Activated naive CD8-positive, alpha-beta T cell treated with anti-CD3 and anti-CD28 coated beads for 36 hours (primary cell): ENCODE data around the gene SLC30A7. TPM values are rescaled to one million over a fixed set of nuclear protein-coding genes. Genes with fewer than 3 reads are reported as not detected.

Source experiments
- DNase-seq: peaks from one replicate; pipeline ENCODE4 v3.0.0; 2021
- H3K27ac Mint-ChIP-seq: one replicate; pipeline ENCODE4 v1.8.0; 2022; ENCODE audit warnings: mild to moderate bottlenecking, moderate library complexity, mixed read lengths
- H3K27me3 Mint-ChIP-seq: one replicate; pipeline ENCODE4 v1.8.0; 2022; ENCODE audit warnings: mild to moderate bottlenecking, mixed read lengths
- H3K36me3 Mint-ChIP-seq: one replicate; pipeline ENCODE4 v1.8.0; 2021; ENCODE audit warnings: mild to moderate bottlenecking, mixed read lengths
- H3K4me1 Mint-ChIP-seq: one replicate; pipeline ENCODE4 v1.8.0; 2021; ENCODE audit warnings: mixed read lengths
- H3K4me3 Mint-ChIP-seq: one replicate; pipeline ENCODE4 v1.8.0; 2022; ENCODE audit warnings: mild to moderate bottlenecking, moderate library complexity, mixed read lengths
- H3K9me3 Mint-ChIP-seq: one replicate; pipeline ENCODE4 v1.8.0; 2022; ENCODE audit warnings: mixed read lengths
- total RNA-seq, 2 experiments: library from RNA; stranded (reverse); gene quantifications; one replicate each; pipeline ENCODE4 v1.2.3, GENCODE V29; 2021

SLC30A7 gene
- total RNA-seq, 2 experiments from 2014 or later: 38.9 to 40.9 TPM

- H3K27me3 Mint-ChIP-seq: no peaks in the 10 kb centered on the region
Measured at GRCh38 chr1:100959502-100960060, 63.7 kb downstream of the SLC30A7 start.

GRCh38 chr1:100960098-100960497 is 64.2 kb downstream of the SLC30A7 start:
- H3K9me3 Mint-ChIP-seq: peaks cover 2% of the 10 kb centered on the region
- H3K4me3 Mint-ChIP-seq: no peak overlapping the region
- no peaks in the 10 kb centered on the region for H3K27me3 Mint-ChIP-seq
- peaks cover 65% of the 10 kb centered on the region for H3K36me3 Mint-ChIP-seq
- H3K27ac Mint-ChIP-seq: no peak overlapping the region
- H3K4me1 Mint-ChIP-seq: peaks cover 15% of the 10 kb centered on the region
- DNase-seq: no peak

More at GRCh38 chr1:100959502-100960060, 63.7 kb downstream of the SLC30A7 start:
- peaks cover 2% of the 10 kb centered on the region for H3K9me3 Mint-ChIP-seq
- H3K36me3 Mint-ChIP-seq: peaks cover 60% of the 10 kb centered on the region
- H3K4me1 Mint-ChIP-seq: peaks cover 13% of the 10 kb centered on the region
- DNase-seq: no peak
- H3K27ac Mint-ChIP-seq: no peak overlapping the region
- no peak overlapping the region for H3K4me3 Mint-ChIP-seq

- no peaks in the 10 kb centered on the region for H3K9me3 Mint-ChIP-seq
- no peak for DNase-seq
- H3K4me3 Mint-ChIP-seq: no peak overlapping the region
- peaks cover 24% of the 10 kb centered on the region for H3K4me1 Mint-ChIP-seq
- peaks cover 53% of the 10 kb centered on the region for H3K36me3 Mint-ChIP-seq
- no peak overlapping the region for H3K27ac Mint-ChIP-seq
- H3K27me3 Mint-ChIP-seq: no peaks in the 10 kb centered on the region
Measured at GRCh38 chr1:100968621-100969020, 72.7 kb downstream of the SLC30A7 start.

DNA sequence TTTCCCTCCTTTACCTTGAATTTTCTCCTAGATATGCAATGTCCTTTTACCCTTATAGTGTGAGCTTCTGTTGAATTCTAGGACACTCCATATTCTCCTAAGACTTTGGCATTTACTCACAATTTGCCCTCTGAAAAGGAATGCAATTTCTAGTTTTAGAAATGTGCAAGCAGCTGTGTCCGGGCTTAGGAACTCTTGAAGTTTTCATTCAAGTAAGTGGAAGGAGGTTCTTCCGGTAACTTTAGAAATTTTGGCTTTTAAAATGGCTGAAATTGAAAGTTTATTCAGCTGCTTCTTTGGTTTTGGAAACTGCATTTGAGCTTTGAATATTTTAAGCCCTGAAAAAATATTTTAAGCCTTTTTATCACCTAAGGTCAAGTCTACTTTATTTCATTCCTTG is 73.4 kb downstream of the SLC30A7 start:
- H3K36me3 Mint-ChIP-seq: peaks cover 56% of the 10 kb centered on the region
- H3K27ac Mint-ChIP-seq: no peak overlapping the region
- H3K27me3 Mint-ChIP-seq: no peaks in the 10 kb centered on the region
- peaks cover 24% of the 10 kb centered on the region for H3K4me1 Mint-ChIP-seq
- H3K4me3 Mint-ChIP-seq: no peak overlapping the region
- H3K9me3 Mint-ChIP-seq: no peaks in the 10 kb centered on the region
- DNase-seq: no peak

DNA sequence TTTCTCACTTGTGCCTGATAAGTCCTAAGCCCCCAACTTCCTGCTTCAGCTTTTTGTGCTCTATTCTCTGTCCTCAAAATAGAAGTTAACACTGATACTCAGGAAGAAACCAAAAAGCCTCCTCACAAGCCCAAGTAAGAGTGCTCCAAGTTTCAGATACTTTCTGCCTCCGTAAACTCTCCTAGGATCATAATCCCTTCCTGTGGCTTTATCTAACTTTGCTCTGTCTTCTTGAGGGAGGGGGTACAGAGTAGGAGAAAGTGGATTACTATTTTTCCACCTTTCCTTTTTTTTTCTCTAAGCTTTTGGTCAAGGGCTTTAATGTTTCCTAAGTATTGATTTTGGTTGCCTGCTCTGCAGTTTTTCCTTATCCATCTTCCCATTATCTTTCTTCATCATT is 75.1 kb downstream of the SLC30A7 start:
- Mint-ChIP-seq H3K4me3 (no peak overlapping the region), H3K36me3 (peaks cover 48% of the 10 kb centered on the region), H3K27ac (no peak overlapping the region), H3K9me3 (no peaks in the 10 kb centered on the region), H3K27me3 (no peaks in the 10 kb centered on the region), H3K4me1 (peaks cover 20% of the 10 kb centered on the region)
- DNase-seq: no peak

- DNase-seq: no peak
- Mint-ChIP-seq H3K4me1 (peaks cover 28% of the 10 kb centered on the region), H3K36me3 (peaks cover 45% of the 10 kb centered on the region), H3K27ac (no peak overlapping the region), H3K27me3 (no peaks in the 10 kb centered on the region), H3K9me3 (no peaks in the 10 kb centered on the region), H3K4me3 (no peak overlapping the region)
Measured at GRCh38 chr1:100972185-100972584, 76.3 kb downstream of the SLC30A7 start.

DNA sequence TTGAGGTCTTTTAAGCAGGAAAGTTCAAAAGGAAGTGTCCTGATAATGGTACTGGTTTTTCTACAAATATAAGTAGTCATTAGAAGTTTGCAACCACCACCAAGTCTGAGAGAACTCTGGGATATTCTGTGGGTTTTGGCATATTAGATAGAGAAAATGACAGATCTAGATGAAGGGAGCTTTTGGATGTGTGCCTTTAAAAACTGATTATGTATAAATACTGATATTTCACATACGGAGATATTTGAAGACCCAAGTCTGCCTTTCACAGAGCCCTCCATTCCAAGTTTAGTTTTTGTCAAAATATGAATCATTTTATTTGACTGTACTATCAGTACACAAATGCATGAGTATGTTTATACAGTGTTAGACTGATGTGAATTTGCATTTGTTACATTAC is 81.0 kb downstream of the SLC30A7 start:
- Mint-ChIP-seq H3K27me3 (no peaks in the 10 kb centered on the region), H3K36me3 (peaks cover 54% of the 10 kb centered on the region), H3K4me3 (no peak overlapping the region)

GRCh38 chr1:100979631-100980030 is 83.7 kb downstream of the SLC30A7 start:
- no peak overlapping the region for H3K27ac Mint-ChIP-seq
- no peak overlapping the region for H3K4me3 Mint-ChIP-seq
- peaks cover 64% of the 10 kb centered on the region for H3K36me3 Mint-ChIP-seq
- H3K4me1 Mint-ChIP-seq: peaks cover 14% of the 10 kb centered on the region
- no peaks in the 10 kb centered on the region for H3K27me3 Mint-ChIP-seq
- H3K9me3 Mint-ChIP-seq: peaks cover 3% of the 10 kb centered on the region
- no peak for DNase-seq

More for the DNA sequence above, 81.0 kb downstream of the SLC30A7 start:
- Mint-ChIP-seq H3K27ac (no peak overlapping the region), H3K4me1 (peaks cover 10% of the 10 kb centered on the region), H3K9me3 (no peaks in the 10 kb centered on the region)
- no peak for DNase-seq

GRCh38 chr1:100982793-100983192 is 86.9 kb downstream of the SLC30A7 start:
- H3K27me3 Mint-ChIP-seq: no peaks in the 10 kb centered on the region
- DNase-seq: no peak
- peaks cover 10% of the 10 kb centered on the region for H3K4me1 Mint-ChIP-seq
- H3K36me3 Mint-ChIP-seq: peaks cover 71% of the 10 kb centered on the region
- H3K27ac Mint-ChIP-seq: no peak overlapping the region
- H3K9me3 Mint-ChIP-seq: peaks cover 3% of the 10 kb centered on the region
- H3K4me3 Mint-ChIP-seq: no peak overlapping the region

DNA sequence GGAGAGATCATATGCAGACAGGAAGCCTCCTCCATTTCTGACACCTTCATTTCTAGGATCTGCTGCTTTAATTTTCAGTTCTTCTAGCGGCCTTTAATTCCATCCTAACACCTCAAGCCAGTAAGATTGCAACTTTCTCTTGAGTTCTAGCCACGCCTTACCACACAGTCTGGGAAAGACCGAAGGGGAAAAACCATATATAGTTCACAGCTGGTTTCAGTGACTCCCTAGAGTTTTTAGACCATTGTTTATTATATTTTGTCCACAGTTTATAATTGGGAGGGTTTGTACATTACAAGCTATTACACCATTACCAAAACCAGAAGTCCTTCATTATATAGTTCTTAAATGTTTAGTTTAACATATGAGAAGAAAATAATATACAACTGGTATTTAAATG is 92.2 kb downstream of the SLC30A7 start:
- Mint-ChIP-seq H3K27me3 (no peaks in the 10 kb centered on the region), H3K36me3 (peaks cover 75% of the 10 kb centered on the region), H3K4me3 (no peak overlapping the region), H3K27ac (no peak overlapping the region), H3K9me3 (no peaks in the 10 kb centered on the region), H3K4me1 (peaks cover 22% of the 10 kb centered on the region)
- no peak for DNase-seq

DNA sequence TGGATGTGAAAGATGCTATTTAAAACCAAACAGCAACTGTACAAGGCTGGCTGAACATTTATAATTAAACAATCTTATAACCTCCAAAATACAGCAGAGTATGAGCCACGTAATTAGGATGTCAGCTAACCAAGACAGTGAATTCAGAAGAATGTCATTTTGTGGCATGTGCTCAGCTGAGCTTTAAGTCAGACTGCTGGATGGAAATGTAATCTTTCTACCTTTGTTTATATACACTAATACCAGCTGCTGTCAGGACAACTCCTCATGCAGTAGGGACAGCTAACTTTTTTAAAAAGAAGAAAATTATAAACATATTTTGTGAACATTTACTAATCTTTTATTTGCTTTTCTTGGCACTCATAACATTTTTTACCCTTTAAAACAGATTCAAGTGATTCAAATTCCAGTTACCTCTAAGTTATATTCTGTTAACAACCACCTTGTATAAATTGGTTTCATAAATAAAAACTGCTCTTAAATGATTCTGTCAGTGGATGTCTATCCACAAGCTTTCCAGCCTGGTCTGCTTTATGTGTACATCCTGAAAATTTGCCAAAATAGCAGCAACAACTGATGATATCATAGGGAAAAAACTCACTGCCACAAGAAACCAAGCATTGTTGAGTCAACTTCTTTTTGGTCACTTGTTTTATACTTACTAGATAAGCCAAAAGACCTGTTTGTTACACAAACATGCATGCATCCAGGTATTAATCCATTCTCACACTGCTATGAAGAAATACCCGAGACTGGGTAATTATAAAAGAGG is 93.6 kb downstream of the SLC30A7 start:
- Mint-ChIP-seq H3K27me3 (no peaks in the 10 kb centered on the region), H3K27ac (no peak overlapping the region), H3K4me1 (peaks cover 17% of the 10 kb centered on the region), H3K4me3 (no peak overlapping the region), H3K36me3 (peaks cover 69% of the 10 kb centered on the region), H3K9me3 (no peaks in the 10 kb centered on the region)
- no peak for DNase-seq

DNA sequence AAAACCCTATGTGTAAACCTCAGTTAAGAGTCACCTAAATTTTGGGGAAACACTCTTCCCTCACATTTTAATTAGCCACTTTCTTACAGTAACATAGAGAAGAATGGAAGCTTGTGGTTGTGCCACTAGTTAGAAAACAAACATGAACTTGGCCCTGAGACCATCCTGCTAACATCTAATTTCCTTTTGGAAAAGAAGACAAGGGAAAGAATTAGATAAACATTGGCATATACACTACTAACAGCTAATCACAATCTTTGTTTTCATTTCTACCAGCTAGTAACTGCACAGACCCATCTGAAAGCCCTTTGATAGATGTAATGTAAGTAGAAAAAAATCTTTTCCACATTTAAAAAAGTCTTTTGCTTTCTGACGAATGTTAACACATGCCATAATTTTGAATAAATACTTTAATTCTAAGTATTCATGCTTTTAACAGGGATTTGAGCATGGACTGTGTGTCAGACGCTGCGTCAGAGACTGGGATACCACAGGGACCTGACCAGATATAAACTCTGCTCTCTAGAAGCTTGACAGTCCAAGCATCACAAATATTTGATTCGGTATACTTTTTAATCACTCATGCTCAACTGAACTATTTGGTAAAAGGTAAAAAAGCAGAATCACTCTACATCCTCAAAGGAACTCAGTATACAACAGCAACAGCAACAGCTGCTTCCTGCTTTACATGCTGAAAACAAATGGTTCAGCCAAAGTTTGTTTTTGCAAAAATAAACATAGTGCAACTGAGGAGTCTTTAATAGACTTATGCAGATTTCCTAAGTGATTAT is 99.5 kb downstream of the SLC30A7 start:
- H3K27ac Mint-ChIP-seq: no peak overlapping the region
- H3K36me3 Mint-ChIP-seq: peaks cover 69% of the 10 kb centered on the region
- H3K4me1 Mint-ChIP-seq: peaks cover 24% of the 10 kb centered on the region
- no peaks in the 10 kb centered on the region for H3K27me3 Mint-ChIP-seq
- no peak overlapping the region for H3K4me3 Mint-ChIP-seq
- no peak for DNase-seq
- H3K9me3 Mint-ChIP-seq: no peaks in the 10 kb centered on the region

- H3K4me1 Mint-ChIP-seq: peaks cover 33% of the 10 kb centered on the region
- H3K27me3 Mint-ChIP-seq: no peaks in the 10 kb centered on the region
- H3K4me3 Mint-ChIP-seq: no peak overlapping the region
- DNase-seq: no peak
- H3K27ac Mint-ChIP-seq: no peak overlapping the region
- no peaks in the 10 kb centered on the region for H3K9me3 Mint-ChIP-seq
- H3K36me3 Mint-ChIP-seq: peaks cover 59% of the 10 kb centered on the region
Measured at GRCh38 chr1:100998426-100998825, 102.5 kb downstream of the SLC30A7 start.

- H3K4me1 Mint-ChIP-seq: peaks cover 41% of the 10 kb centered on the region
- DNase-seq: no peak
- peaks cover 51% of the 10 kb centered on the region for H3K36me3 Mint-ChIP-seq
- no peak overlapping the region for H3K4me3 Mint-ChIP-seq
- H3K27ac Mint-ChIP-seq: no peak overlapping the region
- peaks cover 1% of the 10 kb centered on the region for H3K9me3 Mint-ChIP-seq
- no peaks in the 10 kb centered on the region for H3K27me3 Mint-ChIP-seq
Measured at GRCh38 chr1:101000131-101000873, 104.4 kb downstream of the SLC30A7 start.

GRCh38 chr1:101002551-101002950 is 106.7 kb downstream of the SLC30A7 start:
- Mint-ChIP-seq H3K27ac (no peak overlapping the region), H3K4me3 (no peak overlapping the region), H3K27me3 (no peaks in the 10 kb centered on the region), H3K36me3 (peaks cover 53% of the 10 kb centered on the region), H3K9me3 (peaks cover 8% of the 10 kb centered on the region), H3K4me1 (peaks cover 50% of the 10 kb centered on the region)
- DNase-seq: no peak
